Endothelial cell of umbilical vein (primary cell): Measurements from ENCODE around the gene MB21D2.

Experiments
- EZH2 ChIP-seq: IDR thresholded peaks from 2 replicates; pipeline ENCODE4 v1.6.1; 2012; ENCODE audit warnings: borderline replicate concordance, low read depth, mild to moderate bottlenecking, moderate library complexity, low read length, inconsistent platforms; ENCODE audit not compliant: severe bottlenecking
- FOS ChIP-seq: IDR thresholded peaks from 2 replicates; pipeline ENCODE4 v1.6.1; 2011; ENCODE audit warnings: mild to moderate bottlenecking, low read length, moderate library complexity, borderline replicate concordance; ENCODE audit not compliant: insufficient read depth
- GATA2 ChIP-seq: IDR thresholded peaks from 2 replicates; pipeline ENCODE4 v1.7.0; 2011; ENCODE audit warnings: low read depth, mild to moderate bottlenecking, moderate library complexity, mixed read lengths, low read length; ENCODE audit not compliant: insufficient read length, insufficient read depth
- JUN ChIP-seq: IDR thresholded peaks from 2 replicates; pipeline ENCODE4 v1.6.1; 2011; ENCODE audit warnings: borderline replicate concordance, low read depth; ENCODE audit not compliant: insufficient read length, insufficient read depth
- MAX ChIP-seq: IDR thresholded peaks from 2 replicates; pipeline ENCODE4 v1.6.1; 2011; ENCODE audit not compliant: insufficient read depth, insufficient read length
- MYC ChIP-seq: IDR thresholded peaks from one replicate; pipeline ENCODE4 v1.6.1; 2011; ENCODE audit warnings: mild to moderate bottlenecking, low read depth, low read length
- POLR2A ChIP-seq: IDR thresholded peaks from 2 replicates; pipeline ENCODE4 v1.6.1; 2012; ENCODE audit warnings: low read depth, mild to moderate bottlenecking, control low read depth, low read length
- POLR2AphosphoS5 ChIP-seq: IDR thresholded peaks from 2 replicates; pipeline ENCODE4 v1.6.1; 2012; ENCODE audit warnings: low read depth, mild to moderate bottlenecking, control low read depth, low read length, moderate library complexity; ENCODE audit not compliant: insufficient read depth
- TF ChIP-seq, protein P1 (sequence below), 2 donors: IDR thresholded peaks; 1 replicate in 1 of 2; 2 replicates in 1 of 2; pipeline ENCODE4 v1.5.1; 2011; ENCODE audit warnings: low read length in 2 of 2, mild to moderate bottlenecking in 2 of 2, moderate library complexity in 2 of 2, control low read depth in 1 of 2, inconsistent platforms in 1 of 2, low read depth in 1 of 2; ENCODE audit not compliant: insufficient read depth in 1 of 2; ENCODE audit errors: extremely low read depth in 1 of 2

GRCh38 chr3:192831801-192832347, 85.8 kb downstream of the MB21D2 start:
- TF ChIP-seq, protein P1, sequence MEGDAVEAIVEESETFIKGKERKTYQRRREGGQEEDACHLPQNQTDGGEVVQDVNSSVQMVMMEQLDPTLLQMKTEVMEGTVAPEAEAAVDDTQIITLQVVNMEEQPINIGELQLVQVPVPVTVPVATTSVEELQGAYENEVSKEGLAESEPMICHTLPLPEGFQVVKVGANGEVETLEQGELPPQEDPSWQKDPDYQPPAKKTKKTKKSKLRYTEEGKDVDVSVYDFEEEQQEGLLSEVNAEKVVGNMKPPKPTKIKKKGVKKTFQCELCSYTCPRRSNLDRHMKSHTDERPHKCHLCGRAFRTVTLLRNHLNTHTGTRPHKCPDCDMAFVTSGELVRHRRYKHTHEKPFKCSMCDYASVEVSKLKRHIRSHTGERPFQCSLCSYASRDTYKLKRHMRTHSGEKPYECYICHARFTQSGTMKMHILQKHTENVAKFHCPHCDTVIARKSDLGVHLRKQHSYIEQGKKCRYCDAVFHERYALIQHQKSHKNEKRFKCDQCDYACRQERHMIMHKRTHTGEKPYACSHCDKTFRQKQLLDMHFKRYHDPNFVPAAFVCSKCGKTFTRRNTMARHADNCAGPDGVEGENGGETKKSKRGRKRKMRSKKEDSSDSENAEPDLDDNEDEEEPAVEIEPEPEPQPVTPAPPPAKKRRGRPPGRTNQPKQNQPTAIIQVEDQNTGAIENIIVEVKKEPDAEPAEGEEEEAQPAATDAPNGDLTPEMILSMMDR (IDR thresholded peaks at IDR 0.05; ENCODE audit: extremely low read depth in 1 of 2, insufficient read depth in 1 of 2, low read depth in 1 of 2, low read length in 2 of 2) = no peak
- TF ChIP-seq FOS (no peak), POLR2A (no peak), POLR2AphosphoS5 (no peak), MAX (no peak), EZH2 (no peak), GATA2 (no peak), JUN (no peak), MYC (no peak)
